ENCODE results near the gene TOR1AIP2.

TOR1AIP2 gene

GRCh38 chr1:179877586-179878265, at the start of gene TOR1AIP2:
Gene TOR1AIP2, minus strand, starts transcription at chr1:179877803. Its CDS starts 25,138 bp downstream, at chr1:179852665.
- DNase-seq = peak; percentile 88

GRCh38 chr1:179926850-179927205, 49.2 kb upstream of the TOR1AIP2 start:
- no peak for DNase-seq

GRCh38 chr1:179925922-179926849, 48.6 kb upstream of the TOR1AIP2 start:
- DNase-seq = no peak

GRCh38 chr1:179925302-179925701, 47.7 kb upstream of the TOR1AIP2 start:
- no peak for DNase-seq

- no peak for DNase-seq
Measured at GRCh38 chr1:179924268-179924667, 46.7 kb upstream of the TOR1AIP2 start.

- no peak for DNase-seq
Measured at GRCh38 chr1:179923029-179923428, 45.4 kb upstream of the TOR1AIP2 start.

GRCh38 chr1:179921981-179922872, 44.6 kb upstream of the TOR1AIP2 start:
- no peak for DNase-seq

GRCh38 chr1:179921472-179921871, 43.9 kb upstream of the TOR1AIP2 start:
- no peak for DNase-seq

GRCh38 chr1:179917601-179918429, 40.2 kb upstream of the TOR1AIP2 start:
- no peak for DNase-seq

GRCh38 chr1:179911812-179912211, 34.2 kb upstream of the TOR1AIP2 start:
- DNase-seq = no peak

GRCh38 chr1:179910934-179911333, 33.3 kb upstream of the TOR1AIP2 start:
- no peak for DNase-seq

GRCh38 chr1:179889589-179889988, 12.0 kb upstream of the TOR1AIP2 start:
- no peak for DNase-seq

GRCh38 chr1:179888071-179888470, 10.5 kb upstream of the TOR1AIP2 start:
- no peak for DNase-seq

- no peak for DNase-seq
Measured at GRCh38 chr1:179883745-179884138, 6.1 kb upstream of the TOR1AIP2 start.

GRCh38 chr1:179883040-179883744, 5.6 kb upstream of the TOR1AIP2 start:
- DNase-seq = no peak

GRCh38 chr1:179882253-179883039, 4.8 kb upstream of the TOR1AIP2 start, which contains the start of gene TOR1AIP1:
Gene TOR1AIP1, plus strand, starts transcription at chr1:179882285. Its CDS starts 218 bp downstream, at chr1:179882503.
- DNase-seq = peak; percentile 99

GRCh38 chr1:179881642-179882252, 4.1 kb upstream of the TOR1AIP2 start:
- DNase-seq = peak; percentile 97

GRCh38 chr1:179879797-179880196, 2.2 kb upstream of the TOR1AIP2 start:
- no peak for DNase-seq

- DNase-seq = no peak
Measured at GRCh38 chr1:179876300-179876715, 1.3 kb downstream of the TOR1AIP2 start.
